Measurements from ENCODE around the gene FKTN.

The FKTN gene

GRCh38 chr9:105633411-105633810, 75.5 kb downstream of the FKTN start:
- DNase-seq (ENCODE audit: low spot score) = no peak

GRCh38 chr9:105636331-105636730, 78.4 kb downstream of the FKTN start:
- DNase-seq (ENCODE audit: low spot score) = no peak

- no peak for DNase-seq (ENCODE audit: low spot score)
Observed at GRCh38 chr9:105637787-105638395, 80.0 kb downstream of the FKTN start.

GRCh38 chr9:105639936-105640335, 82.0 kb downstream of the FKTN start:
- no peak for DNase-seq (ENCODE audit: low spot score)

DNA sequence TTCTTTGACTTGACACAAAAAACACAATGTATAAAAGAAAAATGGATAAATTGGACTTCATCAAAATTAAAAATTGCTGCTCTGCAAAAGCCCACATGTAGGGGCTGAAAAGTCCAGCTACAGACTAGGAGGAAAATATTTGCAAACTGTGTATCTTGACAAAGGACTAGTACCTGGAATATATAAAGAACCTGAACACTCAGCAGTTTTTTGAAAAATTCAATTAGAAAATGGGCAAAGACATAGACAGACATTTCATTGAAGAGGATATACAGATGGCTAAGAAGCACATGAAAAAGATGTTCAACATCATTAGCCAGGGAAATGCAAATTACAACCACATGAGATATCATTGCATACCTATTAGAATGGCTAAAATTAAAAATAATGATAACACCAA, 85.9 kb downstream of the FKTN start:
- no peak for DNase-seq (ENCODE audit: low spot score)

GRCh38 chr9:105646879-105647594, 89.1 kb downstream of the FKTN start:
- no peak for DNase-seq (ENCODE audit: low spot score)

GRCh38 chr9:105647595-105648349, 89.8 kb downstream of the FKTN start:
- DNase-seq (ENCODE audit: low spot score) = no peak

DNA sequence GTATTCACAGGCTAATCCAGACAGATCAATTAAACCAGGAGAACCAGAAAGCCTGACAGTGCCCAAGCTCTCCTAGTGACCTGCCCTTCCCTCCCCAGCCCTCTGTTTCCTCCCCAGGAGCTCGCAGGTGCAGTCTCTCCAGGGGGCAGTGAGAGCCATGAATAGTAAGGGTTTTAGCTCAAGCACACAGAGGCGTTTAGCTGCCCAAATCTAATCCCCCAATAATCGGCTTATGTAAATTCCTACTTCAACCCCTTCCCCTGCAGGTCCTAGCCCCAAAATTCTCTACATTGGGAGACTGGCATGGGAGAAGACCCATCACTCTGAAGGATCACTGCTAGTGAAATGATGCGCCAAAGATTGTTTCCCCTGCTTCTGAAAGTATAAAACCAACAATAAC, 93.9 kb downstream of the FKTN start:
- no peak for DNase-seq (ENCODE audit: low spot score)

DNA sequence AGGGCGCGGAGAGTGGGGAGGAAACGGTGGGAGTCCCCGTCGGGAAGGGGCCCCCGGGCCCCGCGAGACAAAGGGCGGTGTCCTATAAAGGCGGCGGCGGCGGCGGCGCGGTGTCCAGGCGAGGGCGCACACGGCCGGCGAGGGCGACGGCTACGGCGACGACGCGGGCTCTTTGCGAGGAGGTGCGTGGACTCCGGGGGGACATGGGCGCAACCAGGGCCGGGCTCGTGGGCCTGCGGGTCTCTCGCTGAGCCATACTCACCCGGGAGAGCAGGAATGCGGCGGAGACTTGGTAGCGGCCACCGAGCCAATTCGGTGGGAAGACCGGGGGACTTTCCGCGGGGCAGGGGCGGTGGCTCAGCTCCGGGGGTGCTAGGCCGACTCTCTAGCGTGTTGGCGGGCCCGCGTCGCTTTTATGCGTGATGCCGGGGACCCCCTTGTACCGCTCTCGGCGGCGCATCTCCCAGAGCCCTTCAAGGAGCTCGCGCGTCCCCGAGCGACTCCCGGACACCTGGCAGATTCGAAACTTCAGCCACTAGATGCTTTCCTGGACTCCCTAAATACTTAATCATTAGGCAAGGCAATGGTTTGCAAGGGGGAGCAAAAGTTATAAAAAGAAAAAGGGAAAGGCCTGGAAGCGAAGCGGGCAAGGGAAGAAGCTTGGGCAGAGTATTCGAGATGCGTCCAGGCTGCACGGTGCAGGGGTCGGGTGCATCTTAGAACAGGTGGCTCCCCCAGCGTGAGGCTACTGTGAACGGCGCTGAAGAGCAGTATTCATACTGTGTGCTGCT, 98.4 kb downstream of the FKTN start:
- peak; percentile 69 for DNase-seq (ENCODE audit: low spot score)

DNA sequence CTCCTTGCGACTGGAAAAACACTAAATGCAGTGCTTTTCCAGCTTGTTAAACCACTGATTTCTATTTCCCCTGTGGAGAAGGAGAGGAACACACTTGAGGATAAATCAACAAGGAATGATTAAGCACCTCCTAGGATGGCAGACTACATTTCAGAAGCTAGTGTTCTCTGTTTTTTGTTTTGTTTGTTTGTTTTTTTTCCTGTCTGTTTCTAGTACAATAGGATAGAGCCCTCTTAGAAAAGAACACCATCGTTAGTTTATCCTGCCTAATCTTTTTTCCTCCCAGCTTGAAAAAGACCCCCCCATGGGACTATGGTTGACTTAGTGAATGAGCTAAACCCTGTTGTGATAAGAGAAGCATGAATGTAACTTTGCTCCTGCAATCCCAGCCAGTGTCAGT, 100.4 kb downstream of the FKTN start:
- DNase-seq (ENCODE audit: low spot score) = no peak

DNA sequence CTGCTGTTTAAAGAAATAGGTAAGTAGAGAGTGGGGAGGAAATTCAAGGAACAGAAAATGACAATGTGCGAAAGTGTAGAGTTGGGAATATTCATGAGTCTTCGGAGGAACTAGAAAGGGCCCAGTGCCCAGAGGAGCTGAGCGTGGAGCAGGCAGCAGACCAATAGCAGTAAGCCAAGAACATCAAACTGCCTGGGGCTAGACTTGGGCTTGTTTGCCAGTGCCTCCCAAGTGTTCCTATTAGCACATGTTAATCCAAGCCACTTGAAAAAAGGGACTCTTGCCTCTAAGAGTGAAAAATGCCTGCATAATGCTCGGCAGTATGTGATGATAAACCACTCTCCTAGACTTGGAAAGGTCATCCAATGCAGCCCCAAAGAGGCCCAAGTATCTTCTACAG, 103.1 kb downstream of the FKTN start:
- DNase-seq (ENCODE audit: low spot score) = no peak

DNA sequence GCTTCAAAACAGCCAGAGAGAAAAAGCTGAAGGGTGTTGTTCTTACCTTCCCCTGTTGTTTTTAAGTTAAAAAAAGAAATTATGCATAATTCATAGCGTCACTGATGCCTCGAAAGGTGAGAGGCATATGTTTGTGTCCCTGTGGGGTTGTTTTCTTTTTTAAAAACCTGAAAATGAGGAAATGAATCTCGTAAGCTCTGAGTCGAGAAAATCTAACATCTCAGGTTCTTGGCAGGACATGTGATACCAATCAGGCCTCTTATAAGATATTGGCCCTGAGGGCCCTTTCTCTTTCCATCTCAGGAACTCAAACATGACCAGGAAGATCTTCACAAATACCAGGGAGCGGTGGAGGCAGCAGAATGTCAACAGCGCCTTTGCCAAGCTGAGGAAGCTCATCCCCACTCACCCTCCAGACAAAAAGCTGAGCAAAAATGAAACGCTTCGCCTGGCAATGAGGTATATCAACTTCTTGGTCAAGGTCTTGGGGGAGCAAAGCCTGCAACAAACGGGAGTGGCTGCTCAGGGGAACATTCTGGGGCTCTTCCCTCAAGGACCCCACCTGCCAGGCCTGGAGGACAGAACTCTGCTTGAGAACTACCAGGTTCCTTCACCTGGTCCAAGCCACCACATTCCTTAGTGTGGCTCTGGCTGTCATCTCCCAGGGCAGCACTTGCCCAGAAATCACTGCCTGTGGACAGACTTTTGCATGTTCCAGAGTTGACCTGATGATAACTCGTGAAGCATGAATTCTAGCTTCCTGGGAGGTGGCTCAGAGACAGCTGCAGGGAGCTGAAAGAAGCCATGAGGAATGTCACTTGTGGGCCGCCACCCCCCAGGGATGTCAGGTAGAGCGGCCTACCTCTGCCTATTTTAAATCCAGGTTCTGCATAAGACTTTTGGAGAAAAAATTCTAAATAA, 104.5 kb downstream of the FKTN start, which contains the start of gene TAL2:
TAL2 (plus strand) TSS at position 274 of the 921 bp plus-strand sequence; CDS start at position 314, 40 bp downstream.
- no peak for DNase-seq (ENCODE audit: low spot score)

DNA sequence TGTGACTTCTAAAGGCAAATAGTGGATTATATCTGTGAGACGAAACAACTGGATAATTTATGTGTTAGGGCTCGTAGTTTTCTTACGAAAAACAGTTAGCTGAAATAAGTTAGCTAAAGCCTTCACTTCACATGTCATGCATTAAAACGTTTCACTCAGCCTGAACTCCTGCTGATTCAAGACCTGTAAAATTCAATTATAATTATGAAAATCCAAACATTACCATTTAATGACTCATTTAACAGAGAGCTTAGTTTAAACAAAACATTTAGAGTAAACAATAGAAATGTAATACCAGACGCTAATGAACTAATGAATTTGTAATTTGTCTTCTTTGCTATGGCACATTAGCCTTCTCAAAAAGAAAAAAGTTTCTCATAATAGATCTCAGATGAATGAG, 106.0 kb downstream of the FKTN start:
- no peak for DNase-seq (ENCODE audit: low spot score)

- DNase-seq (ENCODE audit: low spot score) = no peak
Observed at GRCh38 chr9:105667867-105668266, 109.9 kb downstream of the FKTN start.

DNA sequence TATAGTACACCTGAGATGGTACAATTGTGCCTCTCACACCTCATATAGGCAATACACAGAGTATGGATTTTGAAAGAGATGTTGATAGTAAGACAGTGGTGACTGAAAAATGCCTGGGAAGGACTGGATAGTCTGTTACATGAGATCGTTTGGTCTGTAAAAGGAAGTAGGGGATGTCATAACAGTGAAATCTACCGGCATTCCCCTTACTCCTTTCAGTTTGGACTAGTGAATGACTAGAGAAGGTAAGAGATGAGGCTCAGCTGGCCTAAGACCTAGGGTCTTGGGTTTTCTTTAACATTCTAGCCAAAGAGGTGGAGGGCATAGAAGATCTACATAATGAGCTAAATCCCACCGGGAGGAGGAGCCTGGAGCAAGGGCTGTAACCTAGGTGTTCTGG, 112.4 kb downstream of the FKTN start:
- DNase-seq (ENCODE audit: low spot score) = no peak

- DNase-seq (ENCODE audit: low spot score) = no peak
Observed at GRCh38 chr9:105670775-105671174, 112.8 kb downstream of the FKTN start.

DNA sequence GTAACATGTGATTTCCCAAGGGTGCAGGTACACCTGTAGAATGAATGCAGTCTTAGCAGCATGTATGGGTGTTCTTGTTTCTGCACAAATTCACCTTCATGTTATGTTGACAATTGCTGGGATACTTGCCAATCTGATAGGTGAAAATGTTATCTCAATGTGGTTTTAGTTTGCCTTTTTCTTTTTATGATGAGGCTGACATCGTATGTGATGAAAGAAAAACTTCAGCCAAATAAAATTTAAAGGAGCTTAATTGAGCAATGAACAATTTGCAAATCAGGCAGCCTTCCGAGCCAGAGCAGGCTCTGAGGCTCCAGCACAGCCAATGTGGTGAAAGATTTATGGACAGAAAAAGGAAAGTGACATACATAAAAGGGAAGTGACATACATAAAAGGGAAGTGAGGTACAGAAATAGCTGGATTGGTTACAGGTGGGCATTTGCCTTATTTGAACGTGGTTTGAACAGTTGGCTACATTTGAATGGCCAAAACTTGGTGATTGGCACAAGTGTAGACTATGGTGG, 114.8 kb downstream of the FKTN start:
- no peak for DNase-seq (ENCODE audit: low spot score)

- DNase-seq (ENCODE audit: low spot score) = no peak
Observed at GRCh38 chr9:105673850-105674387, 116.0 kb downstream of the FKTN start.

DNA sequence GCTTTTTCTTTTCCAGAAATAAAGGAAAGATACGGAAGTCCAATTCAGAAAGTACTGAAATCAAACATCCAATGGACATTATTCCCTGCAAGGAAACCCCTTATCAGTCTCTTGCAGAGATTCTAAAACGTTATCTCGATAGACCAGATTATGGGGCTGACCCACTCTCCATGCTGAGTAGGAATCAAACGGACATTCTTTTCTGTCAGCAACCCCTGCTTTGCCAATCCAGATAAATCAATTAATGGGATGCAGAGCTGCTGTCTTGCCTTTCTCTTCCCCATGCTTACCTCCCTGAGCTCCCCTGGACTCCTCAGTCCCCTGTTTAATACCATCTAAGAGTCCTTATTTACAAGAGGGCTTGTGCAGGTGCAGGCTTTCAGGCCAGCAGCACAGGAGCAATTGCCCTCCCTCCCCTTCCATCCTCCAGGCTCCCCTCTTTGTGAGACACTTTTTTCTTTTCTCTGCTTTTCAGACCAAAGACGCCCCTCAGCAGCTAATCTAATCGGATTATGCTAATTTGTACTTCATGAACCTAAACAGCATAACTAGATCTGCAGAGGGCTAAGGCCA, 118.5 kb downstream of the FKTN start:
- no peak for DNase-seq (ENCODE audit: low spot score)

DNA sequence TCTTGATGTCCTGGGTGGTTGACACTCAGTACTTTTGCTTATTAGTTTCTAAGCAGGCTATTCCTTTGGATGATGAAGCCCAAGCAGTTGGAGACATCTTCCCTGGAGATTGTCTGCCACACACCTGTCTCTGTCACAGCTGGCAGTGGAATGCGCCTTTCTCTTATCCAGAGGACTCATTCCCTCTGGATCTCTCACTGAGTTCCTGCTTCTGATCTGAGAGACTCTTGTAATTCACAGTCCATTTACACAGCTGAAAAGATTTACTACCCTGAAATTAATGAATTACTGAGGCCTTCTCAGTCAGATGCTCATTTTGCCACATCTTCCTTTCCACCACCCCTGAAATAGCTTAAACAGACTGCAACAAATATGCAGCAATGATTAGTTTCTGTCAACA, 120.2 kb downstream of the FKTN start:
- DNase-seq (ENCODE audit: low spot score) = no peak

All from AG20443 (cell line).